ENCODE data around the gene CTAGE8.
"Not testable (repeated sequence)": the region's sequence is repeated elsewhere in the genome, so short reads cannot be mapped to it uniquely, and the experiment has no call there.

The CTAGE8 gene, protein sequence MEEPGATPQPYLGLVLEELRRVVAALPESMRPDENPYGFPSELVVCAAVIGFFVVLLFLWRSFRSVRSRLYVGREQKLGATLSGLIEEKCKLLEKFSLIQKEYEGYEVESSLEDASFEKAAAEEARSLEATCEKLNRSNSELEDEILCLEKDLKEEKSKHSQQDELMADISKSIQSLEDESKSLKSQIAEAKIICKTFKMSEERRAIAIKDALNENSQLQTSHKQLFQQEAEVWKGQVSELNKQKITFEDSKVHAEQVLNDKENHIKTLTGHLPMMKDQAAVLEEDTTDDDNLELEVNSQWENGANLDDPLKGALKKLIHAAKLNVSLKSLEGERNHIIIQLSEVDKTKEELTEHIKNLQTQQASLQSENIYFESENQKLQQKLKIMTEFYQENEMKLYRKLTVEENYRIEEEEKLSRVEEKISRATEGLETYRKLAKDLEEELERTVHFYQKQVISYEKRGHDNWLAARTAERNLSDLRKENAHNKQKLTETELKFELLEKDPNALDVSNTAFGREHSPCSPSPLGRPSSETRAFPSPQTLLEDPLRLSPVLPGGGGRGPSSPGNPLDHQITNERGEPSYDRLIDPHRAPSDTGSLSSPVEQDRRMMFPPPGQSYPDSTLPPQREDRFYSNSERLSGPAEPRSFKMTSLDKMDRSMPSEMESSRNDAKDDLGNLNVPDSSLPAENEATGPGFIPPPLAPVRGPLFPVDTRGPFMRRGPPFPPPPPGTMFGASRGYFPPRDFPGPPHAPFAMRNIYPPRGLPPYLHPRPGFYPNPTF

DNA sequence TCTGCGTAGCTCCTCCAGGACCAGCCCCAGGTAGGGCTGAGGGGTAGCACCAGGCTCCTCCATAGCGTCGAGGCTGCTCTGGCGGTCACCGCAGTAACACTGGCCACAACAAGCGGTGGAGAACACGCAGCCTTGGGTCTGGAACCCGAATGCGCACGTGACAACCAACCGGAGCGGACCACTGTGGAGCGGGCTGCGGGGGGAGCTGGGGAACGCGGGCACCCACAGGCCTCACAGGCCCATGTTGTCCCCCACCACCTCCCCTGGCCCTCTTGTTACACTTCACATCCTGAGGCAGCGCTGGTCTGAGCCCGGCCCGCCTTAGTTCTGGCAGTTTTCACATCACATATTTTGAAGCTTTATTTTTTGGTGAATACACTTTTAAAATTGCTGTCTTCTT, at the start of gene CTAGE8:
Gene CTAGE8, minus strand, starts transcription at position 101 of the 400 bp plus-strand sequence. Its CDS starts 38 bp downstream, at position 63.
- not testable (repeated sequence) for H4K20me1 ChIP-seq, H3K9ac ChIP-seq, H3K4me2 ChIP-seq, H3K4me3 ChIP-seq, H3K27ac ChIP-seq, H3K27me3 ChIP-seq, H3K4me1 ChIP-seq, H3K36me3 ChIP-seq, H3K9me3 ChIP-seq

DNA sequence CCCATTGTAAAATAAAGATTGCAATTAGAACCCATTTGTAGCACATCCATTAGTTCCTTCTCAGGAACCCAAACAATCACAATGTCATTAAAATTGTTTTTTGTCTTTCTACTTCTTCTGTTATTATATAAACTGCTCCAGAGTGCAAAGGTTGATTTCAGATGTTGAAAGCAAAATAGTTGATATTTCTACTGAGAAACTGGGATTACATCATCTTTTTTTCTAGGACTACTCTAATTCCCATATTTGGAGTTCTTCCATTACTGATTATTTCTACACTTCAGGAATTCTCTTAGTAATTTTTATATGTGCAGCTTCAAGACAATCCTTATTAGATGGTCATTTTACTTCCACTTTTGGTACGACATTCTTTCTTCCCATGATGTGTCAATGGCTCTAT, 48.4 kb upstream of the CTAGE8 start:
- H3K36me3 ChIP-seq, H4K20me1 ChIP-seq, H3K4me2 ChIP-seq, H3K27ac ChIP-seq, H3K9ac ChIP-seq, H3K4me1 ChIP-seq, H3K27me3 ChIP-seq, H3K9me3 ChIP-seq, H3K4me3 ChIP-seq: not testable (repeated sequence)

DNA sequence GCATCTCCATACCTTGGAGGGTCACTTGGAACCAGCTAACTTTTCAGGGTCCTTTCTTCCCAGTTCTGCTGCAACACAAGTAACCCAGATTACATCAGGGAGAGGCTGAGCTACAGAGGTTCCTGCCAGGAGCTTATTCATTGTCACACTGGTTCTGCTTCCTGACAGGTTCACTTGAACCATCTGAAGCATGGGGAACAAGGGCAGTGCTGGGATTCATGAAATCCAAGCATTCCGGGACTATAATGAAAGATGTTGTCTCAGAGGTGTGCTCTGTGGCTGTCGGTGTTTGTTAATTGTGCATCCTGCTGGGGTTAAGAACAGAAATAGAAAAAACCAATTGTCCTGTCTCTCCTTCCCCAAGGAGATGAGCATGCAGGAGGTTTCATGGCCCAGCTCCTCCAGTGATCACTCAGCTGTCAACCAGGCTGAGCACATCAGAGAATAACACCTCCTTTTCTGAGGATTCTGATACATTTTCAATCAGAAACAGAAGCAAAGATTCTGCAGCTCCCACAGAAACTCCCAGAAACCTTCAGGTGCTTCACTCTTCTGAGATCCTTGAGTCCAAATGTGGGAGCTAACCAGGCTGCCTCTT, 42.9 kb upstream of the CTAGE8 start, which contains the start of gene OR2A1:
Gene OR2A1, plus strand, starts transcription at position 548 of the 598 bp plus-strand sequence. CDS start 5,706 bp downstream, outside the sequence.
- not testable (repeated sequence) for H4K20me1 ChIP-seq, H3K27ac ChIP-seq, H3K9ac ChIP-seq, H3K36me3 ChIP-seq, H3K9me3 ChIP-seq, H3K4me2 ChIP-seq, H3K4me1 ChIP-seq, H3K27me3 ChIP-seq, H3K4me3 ChIP-seq

DNA sequence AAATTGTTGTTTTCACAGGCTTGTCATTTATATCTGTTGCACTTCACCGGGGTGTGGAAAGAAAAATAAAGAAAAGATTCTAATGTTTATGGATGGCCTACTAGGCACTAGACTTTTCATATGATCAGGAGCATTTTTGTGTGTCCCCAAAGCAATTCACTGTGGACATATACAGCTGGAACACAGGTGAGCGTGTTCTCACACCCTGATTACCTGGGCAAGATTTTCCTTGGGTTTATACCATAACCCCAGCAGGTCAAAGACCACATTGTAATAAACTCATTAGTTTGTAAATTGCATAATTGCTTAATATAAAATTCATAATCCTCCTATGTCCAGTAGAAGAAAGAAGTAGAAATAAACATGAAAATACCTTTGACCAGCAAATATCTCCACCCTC, 42.1 kb upstream of the CTAGE8 start:
- not testable (repeated sequence) for H3K36me3 ChIP-seq

DNA sequence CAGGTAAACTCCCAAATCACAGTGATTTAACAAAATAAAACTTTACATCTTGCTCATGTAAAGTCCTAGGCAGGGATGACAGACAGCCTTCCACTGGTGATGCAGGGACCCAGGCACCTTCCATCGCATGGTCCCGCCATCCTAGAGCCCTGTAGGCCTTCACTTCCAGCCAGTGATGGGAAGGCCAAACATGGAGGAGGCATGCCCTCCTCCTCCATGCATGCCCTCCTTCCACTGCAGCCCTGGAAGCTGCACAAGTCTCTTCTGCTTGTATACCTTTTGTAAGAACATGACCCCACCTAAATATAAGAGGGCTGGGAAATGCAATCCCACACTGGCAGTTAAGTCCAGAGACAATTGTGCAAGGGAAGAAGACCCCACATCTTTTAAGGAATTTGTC, 40.6 kb upstream of the CTAGE8 start:
- H3K4me2 ChIP-seq, H3K36me3 ChIP-seq, H3K27me3 ChIP-seq, H3K4me3 ChIP-seq, H3K9ac ChIP-seq, H4K20me1 ChIP-seq, H3K4me1 ChIP-seq, H3K9me3 ChIP-seq, H3K27ac ChIP-seq: not testable (repeated sequence)

More for the DNA sequence above, 42.1 kb upstream of the CTAGE8 start:
- H3K4me1 ChIP-seq, H4K20me1 ChIP-seq, H3K4me3 ChIP-seq, H3K27me3 ChIP-seq, H3K9me3 ChIP-seq, H3K9ac ChIP-seq, H3K4me2 ChIP-seq, H3K27ac ChIP-seq: not testable (repeated sequence)

DNA sequence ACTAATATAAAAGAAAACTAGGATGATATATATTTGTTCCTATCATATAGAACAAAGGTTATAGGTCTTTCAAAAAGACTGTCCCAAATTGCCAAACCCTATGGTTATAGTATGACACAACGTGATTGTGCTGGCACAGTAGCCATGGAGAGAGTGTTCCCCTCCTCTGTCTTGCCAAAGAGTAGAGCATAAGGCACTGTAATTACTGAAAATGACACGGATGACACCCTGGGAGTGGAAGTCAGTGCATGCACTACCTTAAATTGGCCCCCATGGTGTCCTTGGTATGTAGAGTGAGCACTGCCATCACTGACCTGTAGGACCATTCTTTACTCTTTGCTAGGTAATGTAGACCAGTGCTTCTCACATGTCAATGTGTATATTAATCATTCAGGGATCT, 36.1 kb upstream of the CTAGE8 start:
- H3K36me3 ChIP-seq, H3K9me3 ChIP-seq, H3K4me2 ChIP-seq, H3K27me3 ChIP-seq, H4K20me1 ChIP-seq, H3K4me3 ChIP-seq, H3K27ac ChIP-seq, H3K4me1 ChIP-seq, H3K9ac ChIP-seq: not testable (repeated sequence)

DNA sequence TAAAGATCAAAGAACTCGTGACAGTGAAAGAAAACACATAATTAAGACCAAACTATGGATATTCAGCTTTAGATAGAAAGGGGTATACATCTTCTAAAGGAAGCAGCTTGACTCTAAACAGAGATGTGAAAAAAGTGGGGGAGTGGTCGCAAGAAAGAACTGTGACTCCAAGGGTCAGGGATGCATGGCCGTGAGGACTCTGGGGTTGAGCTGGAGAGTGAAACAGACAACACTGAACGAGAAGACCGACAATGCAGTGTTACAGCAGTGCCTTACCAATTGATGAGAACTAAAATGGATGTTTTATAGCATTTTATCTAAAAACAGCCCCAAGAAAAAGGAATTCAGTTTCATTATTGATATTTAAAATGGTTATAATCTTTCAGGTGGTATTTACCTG, 34.5 kb upstream of the CTAGE8 start:
- H3K36me3 ChIP-seq, H3K9me3 ChIP-seq, H3K4me3 ChIP-seq, H3K27me3 ChIP-seq, H3K9ac ChIP-seq, H4K20me1 ChIP-seq, H3K4me1 ChIP-seq, H3K4me2 ChIP-seq, H3K27ac ChIP-seq: not testable (repeated sequence)

DNA sequence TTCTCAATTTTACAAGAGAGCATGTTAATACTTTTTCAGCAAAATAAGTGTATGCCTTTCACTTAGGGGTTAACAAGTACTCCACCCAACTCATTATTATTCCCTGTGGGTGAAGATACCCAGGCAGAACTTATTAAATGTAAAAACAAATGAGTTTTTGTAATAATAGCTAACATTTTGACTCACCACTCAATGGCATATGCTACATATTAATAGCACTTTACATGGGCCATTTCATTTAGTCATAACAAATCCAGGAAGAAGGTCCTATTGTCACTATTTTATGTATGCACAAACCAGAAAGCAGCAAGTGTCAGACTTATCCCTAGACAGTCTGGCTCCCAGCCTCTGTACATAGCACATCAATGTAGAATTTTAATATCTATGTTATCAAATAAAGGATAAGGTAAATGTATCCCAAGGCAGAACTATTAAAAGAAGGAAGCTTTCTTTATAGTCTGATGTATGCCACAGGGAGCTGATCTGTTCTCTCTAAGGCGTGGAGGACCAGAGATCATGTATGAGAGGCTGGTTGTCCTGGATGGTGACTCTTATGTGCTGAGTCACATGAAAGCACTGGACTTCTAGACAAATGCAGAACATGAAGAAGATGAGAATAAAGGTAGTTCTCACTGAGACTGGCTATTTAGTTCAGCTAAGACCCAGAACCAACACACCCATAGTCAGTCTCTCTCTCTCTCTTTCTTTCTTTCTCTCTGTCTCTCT, 33.7 kb upstream of the CTAGE8 start:
- not testable (repeated sequence) for H3K4me3 ChIP-seq, H3K4me1 ChIP-seq, H4K20me1 ChIP-seq, H3K9ac ChIP-seq, H3K27me3 ChIP-seq, H3K36me3 ChIP-seq, H3K9me3 ChIP-seq, H3K27ac ChIP-seq, H3K4me2 ChIP-seq

DNA sequence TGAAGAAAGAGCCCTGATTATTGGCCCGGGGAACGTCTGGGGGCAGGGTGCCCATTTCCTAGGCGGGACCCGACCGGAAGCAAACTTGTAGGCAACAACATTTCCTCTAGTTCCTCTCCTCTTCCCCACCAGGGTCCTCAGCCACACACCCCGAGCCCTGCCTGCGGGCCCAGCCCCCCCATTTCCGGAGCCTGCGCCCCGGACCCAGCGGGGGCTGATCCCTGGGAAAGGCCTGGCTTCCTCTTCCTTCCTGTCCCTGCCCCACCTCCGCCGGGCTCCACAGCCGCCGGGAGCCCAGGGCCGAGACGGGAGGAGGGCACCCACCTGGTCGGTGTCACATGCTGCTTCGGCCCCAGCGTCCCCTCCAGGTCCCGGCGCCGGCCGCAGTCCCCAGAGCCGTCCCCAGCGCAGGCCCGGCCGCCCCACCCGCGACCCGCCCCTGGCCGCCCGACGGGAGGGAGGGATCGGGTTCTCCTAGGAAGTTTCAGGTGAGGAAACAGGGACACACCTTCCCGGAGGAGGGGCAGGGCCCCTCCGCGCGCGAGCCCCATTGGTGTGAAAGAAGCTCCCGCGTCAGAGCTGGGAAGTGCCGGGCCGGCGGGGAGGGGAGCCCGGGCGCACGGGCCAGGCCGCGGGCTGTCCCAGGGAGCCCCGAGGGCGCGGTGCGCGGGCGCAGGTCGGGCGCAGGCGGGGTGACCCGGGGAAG, 24.9 kb upstream of the CTAGE8 start:
- not testable (repeated sequence) for H3K4me2 ChIP-seq, H4K20me1 ChIP-seq, H3K27ac ChIP-seq, H3K9me3 ChIP-seq, H3K36me3 ChIP-seq, H3K27me3 ChIP-seq, H3K4me3 ChIP-seq, H3K4me1 ChIP-seq, H3K9ac ChIP-seq

DNA sequence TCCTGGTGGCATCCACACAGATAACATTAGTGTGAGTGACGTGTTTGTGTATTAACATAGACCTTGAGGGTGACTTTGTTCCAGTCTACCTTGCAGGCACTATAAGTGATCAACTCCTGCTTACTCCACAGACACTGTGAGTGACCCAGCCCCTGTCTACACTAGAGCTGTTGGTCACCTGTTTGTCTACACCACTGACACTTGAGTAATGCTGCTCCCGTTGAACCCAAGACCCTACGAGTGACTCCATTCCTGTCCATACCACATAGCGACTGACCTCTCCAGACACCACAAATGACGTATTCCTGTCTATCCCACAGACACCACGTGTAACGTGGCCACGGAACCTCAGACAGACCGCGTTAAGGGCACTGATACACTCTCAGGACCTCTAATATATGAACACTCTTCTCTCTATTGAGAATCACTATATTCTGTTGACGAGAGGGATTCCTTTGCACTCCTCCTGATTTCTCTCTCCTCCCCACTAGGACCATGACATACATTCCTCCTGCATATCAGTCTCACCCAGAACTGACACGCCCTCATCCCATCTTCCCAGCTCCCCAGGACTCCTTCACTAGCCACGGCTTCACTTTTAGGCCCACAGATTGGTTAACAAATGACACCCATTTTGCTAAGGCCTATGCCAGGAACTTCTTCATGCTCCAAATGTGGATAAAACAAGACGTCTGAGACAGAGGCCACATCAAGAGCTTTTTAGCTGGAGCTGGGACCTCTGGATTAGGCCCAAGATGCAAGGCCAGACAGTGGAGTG, 23.5 kb upstream of the CTAGE8 start:
- H4K20me1 ChIP-seq, H3K36me3 ChIP-seq, H3K9me3 ChIP-seq: not testable (repeated sequence)

DNA sequence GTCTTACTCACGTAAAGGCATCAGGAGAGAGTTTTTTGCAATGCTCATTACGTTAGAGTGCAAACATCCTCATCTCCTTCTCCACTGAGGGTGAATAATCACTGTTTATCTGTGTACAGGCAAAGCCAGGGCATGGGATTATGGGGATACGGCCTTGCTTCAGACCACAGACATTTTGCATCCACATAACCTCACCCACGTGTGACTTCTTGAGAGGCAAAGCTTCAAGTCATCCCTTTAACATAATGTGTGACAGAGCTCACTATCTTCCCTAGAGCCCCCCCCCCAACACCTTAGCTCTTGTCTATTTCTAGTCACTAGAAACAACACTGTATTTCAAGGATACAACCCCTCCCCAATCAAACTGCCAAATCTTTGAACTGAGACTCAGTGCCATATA, 22.5 kb upstream of the CTAGE8 start:
- not testable (repeated sequence) for H3K4me3 ChIP-seq, H3K9ac ChIP-seq, H3K27ac ChIP-seq, H3K4me2 ChIP-seq, H3K36me3 ChIP-seq, H3K4me1 ChIP-seq, H3K9me3 ChIP-seq, H3K27me3 ChIP-seq, H4K20me1 ChIP-seq

More for the DNA sequence above, 23.5 kb upstream of the CTAGE8 start:
- H3K4me3 ChIP-seq, H3K27ac ChIP-seq, H3K4me1 ChIP-seq, H3K9ac ChIP-seq, H3K4me2 ChIP-seq, H3K27me3 ChIP-seq: not testable (repeated sequence)

DNA sequence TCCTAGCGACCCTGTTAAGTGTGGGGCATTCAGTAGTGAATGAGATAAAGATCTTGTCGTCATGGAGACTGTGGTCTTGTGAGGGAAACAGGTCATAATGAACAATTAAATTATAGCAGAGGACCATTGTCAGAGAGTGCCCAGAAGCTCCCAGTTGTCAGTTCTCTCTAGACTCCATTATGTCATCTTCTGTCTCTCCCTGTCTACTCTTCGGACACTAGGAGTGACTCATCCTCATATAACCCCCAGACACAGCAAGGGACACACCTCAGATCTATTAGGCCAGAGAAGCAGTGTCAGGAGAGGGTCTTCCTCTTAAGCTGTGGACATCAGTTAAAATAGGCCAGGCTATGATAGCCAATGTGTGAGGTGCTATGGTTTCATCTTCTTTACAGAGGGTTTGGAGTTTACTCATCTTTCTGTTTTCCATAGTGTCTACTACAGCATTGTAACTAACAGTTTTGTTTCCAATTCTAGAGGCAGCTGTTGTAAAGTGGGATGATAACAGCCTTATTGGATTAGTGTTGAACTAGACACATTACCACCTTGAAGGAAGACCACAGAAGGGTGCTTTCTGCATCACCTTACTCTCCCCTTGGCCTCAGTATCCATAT, 18.2 kb upstream of the CTAGE8 start:
- H3K36me3 ChIP-seq, H4K20me1 ChIP-seq, H3K27me3 ChIP-seq, H3K4me1 ChIP-seq, H3K27ac ChIP-seq, H3K9me3 ChIP-seq, H3K9ac ChIP-seq, H3K4me2 ChIP-seq, H3K4me3 ChIP-seq: not testable (repeated sequence)

DNA sequence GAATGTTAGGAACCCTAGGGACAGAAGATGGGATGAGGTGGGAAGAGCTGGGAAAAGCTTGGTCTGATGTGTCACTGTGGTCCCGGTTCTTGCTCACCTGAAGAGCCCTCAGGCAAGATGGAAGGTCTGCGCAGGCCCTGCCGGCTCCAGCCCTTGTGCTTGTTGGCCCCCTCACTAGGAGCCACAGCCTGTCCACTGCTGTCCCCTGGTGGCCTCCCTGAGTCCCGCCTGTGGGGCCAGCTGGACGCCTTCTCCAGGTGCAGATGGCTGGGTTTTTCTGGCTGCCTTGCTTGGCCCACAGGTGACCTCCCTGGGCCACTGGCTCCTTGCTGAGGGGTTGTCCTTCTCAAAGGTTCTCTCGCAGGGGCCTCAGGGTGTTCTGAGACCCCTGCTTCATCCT, 14.6 kb upstream of the CTAGE8 start:
- H3K36me3 ChIP-seq, H3K27me3 ChIP-seq, H3K4me1 ChIP-seq, H3K4me3 ChIP-seq, H4K20me1 ChIP-seq, H3K9ac ChIP-seq, H3K27ac ChIP-seq, H3K9me3 ChIP-seq, H3K4me2 ChIP-seq: not testable (repeated sequence)
